HepG2 (cell line): ENCODE measurements around the gene CAVIN1. TPM values are rescaled to one million over a fixed set of nuclear protein-coding genes. Genes with fewer than 3 reads are reported as not detected.
A peak's percentile ranks its signal among the peaks of the same experiment; 100 is the strongest.

Experiments
- AHR ChIP-seq: IDR thresholded peaks from 2 replicates; pipeline ENCODE4 v1.6.1; 2018; ENCODE audit warnings: missing genetic modification reagents, missing compliant biosample characterization
- CEBPZ ChIP-seq: IDR thresholded peaks from 2 replicates; pipeline ENCODE4 v1.6.1; 2012; ENCODE audit warnings: low read length, improper control_type of control experiment
- FIP1L1 ChIP-seq: fragments of 200-400 bp; formaldehyde crosslinking; IDR thresholded peaks from 2 replicates; pipeline ENCODE4 v1.6.1; 2018; ENCODE audit warnings: low read depth, mild to moderate bottlenecking, low read length, moderate library complexity, borderline replicate concordance; ENCODE audit not compliant: insufficient read depth
- FOSL1 ChIP-seq: sonication (generic); formaldehyde crosslinking; IDR thresholded peaks from 2 replicates; pipeline ENCODE4 v1.9.0; 2021; ENCODE audit warnings: missing genetic modification reagents, borderline replicate concordance
- HMGXB4 ChIP-seq, 2 experiments: sonication (generic) in 1 of 2; formaldehyde crosslinking in 1 of 2; IDR thresholded peaks; 2 replicates each; pipeline versions ENCODE4 v1.4.0 to v1.6.1; 2018 to 2020; ENCODE audit warnings: missing genetic modification reagents in 2 of 2, borderline replicate concordance in 1 of 2, low read depth in 1 of 2, mild to moderate bottlenecking in 1 of 2, missing biosample characterization in 1 of 2
- HOMEZ ChIP-seq: IDR thresholded peaks from 2 replicates; pipeline ENCODE4 v1.6.1; 2016; ENCODE audit warnings: low read depth
- HOXA9 ChIP-seq: sonication (generic); formaldehyde crosslinking; IDR thresholded peaks from 2 replicates; pipeline ENCODE4 v1.8.1; 2022; ENCODE audit warnings: missing genetic modification reagents, mild to moderate bottlenecking, moderate library complexity, borderline replicate concordance
- IKZF4 ChIP-seq: sonication (generic); formaldehyde crosslinking; IDR thresholded peaks from 2 replicates; pipeline ENCODE4 v1.5.1; 2020; ENCODE audit warnings: borderline replicate concordance, mild to moderate bottlenecking, low read depth, missing genetic modification reagents; ENCODE audit errors: not compliant biosample characterization
- MAX ChIP-seq: IDR thresholded peaks from 2 replicates; pipeline ENCODE4 v1.6.1; 2012; ENCODE audit warnings: inconsistent platforms
- MTA1 ChIP-seq: sonication (generic); formaldehyde crosslinking; IDR thresholded peaks from 2 replicates; pipeline ENCODE4 v1.4.0; 2020; ENCODE audit warnings: missing genetic modification reagents, mild to moderate bottlenecking, borderline replicate concordance
- SNRNP70 ChIP-seq: fragments of 200-400 bp; formaldehyde crosslinking; IDR thresholded peaks from 2 replicates; pipeline ENCODE4 v1.6.1; 2017; ENCODE audit warnings: mild to moderate bottlenecking, low read depth, low read length, moderate library complexity
- XBP1 ChIP-seq: sonication (generic); formaldehyde crosslinking; IDR thresholded peaks from 2 replicates; pipeline ENCODE4 v1.5.0; 2020; ENCODE audit warnings: missing genetic modification reagents
- ZFP36 ChIP-seq: fragments of 150-350 bp; IDR thresholded peaks from 2 replicates; pipeline ENCODE4 v1.6.1; 2018; ENCODE audit warnings: borderline replicate concordance, low read length, low read depth; ENCODE audit not compliant: partially characterized antibody
- ZNF10 ChIP-seq: sonication (generic); formaldehyde crosslinking; IDR thresholded peaks from 2 replicates; pipeline ENCODE4 v1.4.0; 2020; ENCODE audit warnings: mild to moderate bottlenecking, low read depth, missing genetic modification reagents, borderline replicate concordance
- ZNF251 ChIP-seq: sonication (generic); formaldehyde crosslinking; IDR thresholded peaks from 2 replicates; pipeline ENCODE4 v1.9.0; 2021; ENCODE audit warnings: mild to moderate bottlenecking, missing genetic modification reagents
- ZNF446 ChIP-seq: sonication (generic); formaldehyde crosslinking; IDR thresholded peaks from 2 replicates; pipeline ENCODE4 v1.5.0; 2020; ENCODE audit warnings: mild to moderate bottlenecking, missing genetic modification reagents
- ZNF451 ChIP-seq: sonication (generic); formaldehyde crosslinking; IDR thresholded peaks from 2 replicates; pipeline ENCODE4 v1.5.0; 2020; ENCODE audit warnings: mild to moderate bottlenecking, missing genetic modification reagents
- ZNF614 ChIP-seq: IDR thresholded peaks from 2 replicates; pipeline ENCODE4 v1.6.1; 2018; ENCODE audit warnings: missing biosample characterization, missing genetic modification reagents, inconsistent platforms, borderline replicate concordance
- ZNF616 ChIP-seq: sonication (generic); formaldehyde crosslinking; IDR thresholded peaks from 2 replicates; pipeline ENCODE4 v1.5.0; 2020; ENCODE audit warnings: low read depth, mild to moderate bottlenecking, missing genetic modification reagents
- ZNF674 ChIP-seq: sonication (generic); formaldehyde crosslinking; IDR thresholded peaks from 2 replicates; pipeline ENCODE4 v1.5.0; 2020; ENCODE audit warnings: low read depth, mild to moderate bottlenecking, missing genetic modification reagents
- ZNF841 ChIP-seq: sonication (generic); formaldehyde crosslinking; IDR thresholded peaks from 2 replicates; pipeline ENCODE4 v1.8.1; 2023; ENCODE audit warnings: missing genetic modification reagents, borderline replicate concordance
- polyA plus RNA-seq, 8 experiments: library from polyadenylated mRNA; depleted of rRNA in 3 of 8; stranded (reverse) in 7 of 8; unstranded in 1 of 8; fragments of >200 nt; fragmentation: Illumina TruSeq in 4 of 8; extraction: Trizol in 4 of 8; gene quantifications; 2 replicates each; pipeline versions ENCODE4 v1.2.1 to v1.2.3, GENCODE V29; 2011 to 2016; ENCODE audit warnings: low read depth in 4 of 8, missing spikeins in 1 of 8, mixed read lengths in 1 of 8; ENCODE audit not compliant: insufficient read depth in 1 of 8
- total RNA-seq, 5 experiments: library from RNA; depleted of rRNA; stranded (reverse); fragments of >200 nt; fragmentation: Illumina TruSeq; extraction: Trizol; gene quantifications; 2 replicates each; pipeline ENCODE4 v1.2.3, GENCODE V29; 2016; ENCODE audit warnings: low read depth in 1 of 5

CAVIN1 gene
- total and polyA plus RNA-seq, 2 of the 13 experiments (the other 11 are each of a cell fraction or from before 2014, with no cell fraction given): 15.9 to 25.5 TPM

- no peak; the same call in none of the 2 replicates for TF ChIP-seq HOXA9 (CRISPR knock-in tag)
- TF ChIP-seq ZNF616 (CRISPR knock-in tag): 0 out of 2 replicates have a peak, but pooled peaks have one; percentile 87
- peak; percentile 24; the same call in 1 of the 2 replicates for TF ChIP-seq FOSL1 (CRISPR knock-in tag)
- TF ChIP-seq MAX: peak; percentile 99
- peak; percentile 96 for TF ChIP-seq IKZF4
- TF ChIP-seq ZNF841 (CRISPR knock-in tag): no peak; the same call in 1 of the 2 replicates
- no peak; the same call in 1 of the 2 replicates for TF ChIP-seq MTA1 (CRISPR knock-in tag)
- peak; percentile 99 for TF ChIP-seq ZNF674 (CRISPR knock-in tag)
- TF ChIP-seq ZNF251 (CRISPR knock-in tag): 0 out of 2 replicates have a peak, but pooled peaks have one; percentile 83
- TF ChIP-seq ZNF614 (CRISPR knock-in tag): peak; percentile 94
- TF ChIP-seq FIP1L1: peak; percentile 95; the same call in 1 of the 2 replicates
- peak; percentile 99 for TF ChIP-seq AHR
- TF ChIP-seq HMGXB4 (CRISPR knock-in tag; IDR thresholded peaks at IDR 0.05; ENCODE audit: borderline replicate concordance in 1 of 2, low read depth in 1 of 2): peak; percentile 72 to 98
- TF ChIP-seq ZFP36: peak; percentile 38
- TF ChIP-seq XBP1: peak; percentile 93; the same call in 1 of the 2 replicates
- TF ChIP-seq SNRNP70: no peak
- TF ChIP-seq ZNF451 (CRISPR knock-in tag): peak; percentile 97
- TF ChIP-seq CEBPZ: peak; percentile 28; the same call in 1 of the 2 replicates
- peak; percentile 95; the same call in 1 of the 2 replicates for TF ChIP-seq HOMEZ (CRISPR knock-in tag)
- no peak for TF ChIP-seq ZNF10 (CRISPR knock-in tag)
- TF ChIP-seq ZNF446 (CRISPR knock-in tag): 0 out of 2 replicates have a peak, but pooled peaks have one; percentile 17
Measured at GRCh38 chr17:42388381-42389134, 34.5 kb downstream of the CAVIN1 start, which contains the start of gene STAT3 (continued).
